GM11168 (cell line): Measurements from ENCODE around the gene ANO10.
"Not testable (repeated sequence)": the region's sequence is repeated elsewhere in the genome, so short reads cannot be mapped to it uniquely, and the experiment has no call there.

Experiments used
- in situ Hi-C: fragments of 300-500 bp; cut with MboI; formaldehyde crosslinking; loops from one replicate; pipeline ENCODE4 v1.12.0; 2022; ENCODE audit warnings: low sequenced_read_pairs; ENCODE audit not compliant: unreplicated experiment

ANO10 gene

GRCh38 chr3:43629257-43629656 is 7.4 kb upstream of the ANO10 start:
- in situ Hi-C loops = no loop called here

GRCh38 chr3:43627360-43627759 is 5.5 kb upstream of the ANO10 start:
- in situ Hi-C loops = no loop called here

GRCh38 chr3:43624619-43625305 is 3.0 kb upstream of the ANO10 start:
- in situ Hi-C loops = no loop called here

DNA sequence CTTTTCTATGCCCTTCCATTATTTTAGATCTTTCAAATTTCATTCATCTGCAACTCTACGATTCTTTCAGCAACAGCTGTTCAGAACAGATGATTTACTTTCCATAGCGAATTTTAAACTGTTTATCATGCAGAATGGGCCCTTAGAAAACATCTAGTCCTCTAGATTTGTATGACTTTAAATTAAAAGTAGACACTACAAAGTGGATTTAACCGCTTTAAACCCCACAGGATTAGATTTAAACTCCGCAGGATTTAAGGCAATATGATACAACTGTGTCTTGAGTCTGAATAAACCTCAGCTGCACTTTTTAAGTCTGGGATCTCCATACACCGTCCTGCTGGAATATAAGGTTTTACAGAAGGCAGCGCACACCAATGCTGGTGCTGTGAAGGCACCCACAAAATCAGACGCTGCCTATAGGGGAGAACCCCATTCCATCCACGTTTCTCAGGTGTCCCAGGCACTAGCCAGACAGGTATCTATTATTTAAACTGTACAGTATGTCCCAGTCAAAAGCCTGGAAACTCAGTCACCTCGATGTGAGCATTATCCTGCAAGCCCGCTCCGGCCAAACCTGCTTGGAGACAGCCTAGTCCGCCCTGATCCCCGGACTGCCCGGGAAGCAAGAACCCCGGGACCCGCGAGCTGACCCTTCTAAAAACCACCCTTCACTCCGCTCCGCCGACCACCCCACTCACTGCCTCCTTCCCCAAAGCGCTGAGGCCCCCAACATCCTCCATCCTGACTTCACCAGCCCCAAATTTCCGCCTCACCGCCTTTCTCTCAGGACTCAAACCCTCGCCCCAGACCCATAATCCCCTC is 768 bp downstream of the ANO10 start:
- in situ Hi-C loops = no loop called here

DNA sequence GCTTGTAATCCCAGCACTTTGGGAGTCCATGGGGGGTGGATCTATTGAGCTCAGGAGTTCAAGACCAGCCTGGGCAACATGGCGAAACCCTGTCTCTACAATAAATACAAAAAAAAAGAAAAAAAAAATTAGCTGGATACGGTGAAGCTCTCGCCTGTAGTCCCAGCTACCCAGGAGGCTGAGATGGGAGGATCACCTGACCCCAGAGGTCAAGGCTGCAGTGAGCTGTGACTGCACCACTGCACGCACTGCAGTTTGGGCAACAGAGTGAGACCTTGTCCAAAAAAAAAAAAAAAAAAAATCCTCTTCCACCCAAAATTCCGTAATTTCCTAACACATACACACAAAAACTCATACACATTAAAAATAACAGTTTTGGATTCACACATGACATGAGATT is 2.2 kb downstream of the ANO10 start:
- in situ Hi-C loops = no loop called here

DNA sequence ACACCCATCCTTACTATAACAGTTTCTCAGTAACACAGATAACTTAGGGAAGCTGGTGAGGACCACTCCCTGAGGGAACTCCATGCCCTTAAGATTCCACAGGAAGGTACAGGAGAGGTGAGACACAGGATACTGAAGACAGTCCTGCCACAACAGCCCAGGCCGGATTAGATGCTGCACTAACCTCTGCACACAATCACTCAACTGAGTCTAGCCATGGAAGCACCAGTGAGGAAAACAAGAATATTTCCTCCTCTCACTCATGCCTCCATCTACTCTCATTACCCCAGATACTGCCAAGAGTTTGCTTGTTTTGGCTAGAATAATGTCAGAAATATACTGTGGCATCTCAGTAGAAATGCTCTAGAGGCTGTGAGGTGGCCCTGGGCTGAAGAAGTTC is 3.7 kb downstream of the ANO10 start:
- in situ Hi-C loops = no loop called here

DNA sequence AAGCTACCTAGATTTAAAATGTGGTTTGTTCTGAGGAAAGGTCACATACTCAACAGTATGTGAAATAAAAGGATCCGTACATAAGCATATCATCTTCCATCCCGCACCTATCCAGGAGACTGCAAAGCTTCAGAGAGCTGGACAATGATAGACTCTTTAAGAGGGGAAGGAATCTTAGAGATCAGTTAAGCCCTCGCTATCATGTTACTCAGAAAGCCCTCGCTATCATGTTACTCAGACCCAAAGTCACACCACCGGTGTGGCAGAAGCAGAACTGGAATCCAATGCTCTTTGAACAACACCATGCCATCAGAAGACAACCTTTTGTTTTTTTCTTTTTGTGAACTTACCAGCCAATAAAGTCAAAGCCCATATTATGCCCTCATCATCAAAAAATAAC is 5.8 kb downstream of the ANO10 start:
- in situ Hi-C loops = no loop called here

GRCh38 chr3:43615133-43615532 is 6.7 kb downstream of the ANO10 start:
- in situ Hi-C loops = no loop called here

GRCh38 chr3:43613976-43614375 is 7.8 kb downstream of the ANO10 start:
- in situ Hi-C loops = no loop called here

DNA sequence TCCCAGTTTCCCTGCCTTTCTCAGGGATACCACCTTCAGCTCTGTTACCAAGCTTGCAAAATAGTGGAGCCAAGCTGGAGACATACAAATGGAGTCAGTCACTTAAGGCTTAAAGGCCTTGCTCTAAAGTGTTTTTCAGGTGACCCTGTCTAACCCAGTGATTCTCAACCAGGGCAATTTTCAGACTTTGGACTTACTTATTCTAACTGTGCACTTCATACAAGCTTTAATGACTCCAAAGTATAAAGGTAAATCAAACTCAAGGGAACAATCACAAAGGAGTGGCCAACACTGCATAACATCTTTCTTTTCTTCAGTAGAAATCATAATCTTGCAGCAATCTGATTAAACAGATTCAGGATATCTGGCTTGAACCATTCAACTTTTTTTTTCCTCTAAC is 9.4 kb downstream of the ANO10 start:
- in situ Hi-C loops = no loop called here

DNA sequence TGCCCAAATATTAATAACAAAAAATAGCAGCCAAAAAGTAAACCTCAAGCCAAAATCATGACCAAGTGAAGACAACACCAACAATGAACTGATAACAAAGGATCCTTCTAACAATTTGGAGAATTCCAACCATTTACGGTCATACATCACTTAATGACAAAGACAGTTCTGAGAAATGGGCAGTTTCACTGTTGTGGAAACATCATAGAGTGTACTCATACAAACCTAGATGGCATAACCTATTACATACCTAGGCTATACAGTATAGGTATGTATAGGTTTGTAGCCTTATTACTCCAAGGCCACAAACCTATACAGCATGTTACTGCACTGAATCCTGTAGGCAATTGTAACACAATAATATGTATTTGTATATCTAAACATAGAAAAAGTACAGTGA is 12.4 kb downstream of the ANO10 start:
- in situ Hi-C loops = no loop called here

DNA sequence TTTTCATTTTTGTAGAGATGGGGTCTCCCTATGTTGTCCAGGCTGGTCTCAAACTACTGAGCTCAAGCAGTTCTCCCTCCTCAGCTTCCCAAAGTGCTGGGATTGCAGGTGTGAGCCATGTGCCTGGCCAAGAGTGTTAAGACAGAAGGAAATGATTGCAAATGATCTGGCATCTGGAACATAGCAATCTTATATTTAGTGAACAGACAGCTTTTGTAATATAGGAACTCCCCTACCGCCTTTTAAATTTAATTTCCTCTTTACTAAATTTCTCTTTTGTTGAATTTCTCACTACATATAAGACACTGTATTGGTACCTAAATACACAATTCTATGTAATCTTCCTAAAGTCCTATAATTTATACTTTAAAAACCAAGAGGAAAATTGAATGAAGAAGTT is 13.1 kb downstream of the ANO10 start:
- in situ Hi-C loops = no loop called here

DNA sequence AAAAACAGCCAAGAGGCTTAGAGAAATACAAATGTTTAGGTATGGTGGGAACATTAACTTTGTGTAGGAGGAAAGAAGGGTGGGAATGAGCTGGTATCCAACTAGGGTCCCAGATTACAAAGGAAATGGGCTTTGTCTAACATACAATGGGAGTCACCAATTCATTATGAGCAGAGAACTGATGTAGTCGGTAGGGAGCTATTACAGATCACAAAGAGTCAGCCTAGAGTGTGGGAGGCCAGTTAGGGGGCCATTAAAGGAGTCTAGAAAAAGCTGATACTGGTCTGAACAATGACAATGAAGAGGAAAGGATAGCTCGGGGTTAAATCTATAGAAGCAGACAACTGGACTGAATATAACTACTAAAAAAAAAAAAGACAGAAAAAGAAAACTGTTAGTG is 15.5 kb downstream of the ANO10 start:
- in situ Hi-C loops = no loop called here

DNA sequence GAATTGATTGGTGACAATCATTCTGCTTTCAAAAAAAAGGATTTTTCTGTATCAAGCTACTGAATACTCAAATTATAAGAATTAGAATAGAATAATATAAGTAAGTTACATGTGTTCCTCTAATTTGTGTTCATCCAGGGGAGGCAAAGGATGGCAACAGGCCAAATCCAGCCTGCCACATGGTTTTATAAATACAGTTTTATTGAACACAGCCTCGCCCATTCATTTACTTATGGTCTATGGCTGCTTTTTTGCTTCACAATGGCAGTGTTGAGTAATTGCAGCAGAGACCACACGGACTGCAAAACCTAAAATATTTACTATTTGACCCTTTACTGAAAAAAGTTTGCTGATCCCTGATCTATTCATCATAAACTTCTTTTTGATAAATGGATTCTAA is 21.9 kb downstream of the ANO10 start:
- in situ Hi-C loops = not testable (repeated sequence)

GRCh38 chr3:43597961-43598360 is 23.9 kb downstream of the ANO10 start:
- in situ Hi-C loops = no loop called here

DNA sequence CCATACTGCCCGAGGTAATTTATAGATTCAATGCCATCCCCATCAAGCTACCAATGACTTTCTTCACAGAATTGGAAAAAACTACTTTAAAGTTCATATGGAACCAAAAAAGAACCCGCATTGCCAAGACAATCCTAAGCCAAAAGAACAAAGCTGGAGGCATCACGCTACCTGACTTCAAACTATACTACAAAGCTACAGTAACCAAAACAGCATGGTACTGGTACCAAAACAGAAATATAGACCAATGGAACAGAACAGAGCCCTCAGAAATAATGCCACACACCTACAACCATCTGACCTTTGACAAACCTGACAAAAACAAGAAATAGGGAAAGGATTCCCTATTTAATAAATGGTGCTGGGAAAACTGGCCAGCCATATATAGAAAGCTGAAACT is 25.6 kb downstream of the ANO10 start:
- in situ Hi-C loops = not testable (repeated sequence)

- in situ Hi-C loops = not testable (repeated sequence)
These were observed 26.5 kb downstream of the ANO10 start for GRCh38 chr3:43595280-43595679.

GRCh38 chr3:43593588-43593987 is 28.2 kb downstream of the ANO10 start:
- in situ Hi-C loops = not testable (repeated sequence)

DNA sequence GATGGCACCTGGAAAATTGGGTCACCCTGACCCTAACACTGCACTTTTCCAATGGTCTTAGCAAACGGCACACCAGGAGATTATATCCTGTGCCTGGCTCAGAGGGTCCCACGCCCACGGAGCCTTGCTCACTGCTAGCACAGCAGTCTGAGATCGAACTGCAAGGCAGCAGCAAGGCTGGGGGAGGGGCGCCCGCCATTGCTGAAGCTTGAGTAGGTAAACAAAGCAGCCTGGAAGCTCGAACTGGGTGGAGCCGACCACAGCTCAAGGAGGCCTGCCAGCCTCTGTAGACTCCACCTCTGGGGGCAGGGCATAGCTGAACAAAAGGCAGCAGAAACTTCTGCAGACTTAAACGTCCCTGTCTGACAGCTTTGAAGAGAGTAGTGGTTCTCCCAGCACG is 29.9 kb downstream of the ANO10 start:
- in situ Hi-C loops = not testable (repeated sequence)

- in situ Hi-C loops = no loop called here
These were observed 34.5 kb downstream of the ANO10 start for GRCh38 chr3:43587303-43587702.

GRCh38 chr3:43584043-43584826 is 37.6 kb downstream of the ANO10 start:
- in situ Hi-C loops = no loop called here
